ENCODE results near the gene SDF2.

GRCh38 chr17:28700830-28701492 lies 39.3 kb upstream of the SDF2 start:
- no peak for TF ChIP-seq CTCF (IDR thresholded peaks at IDR 0.05)
- TF ChIP-seq POLR2A (IDR thresholded peaks at IDR 0.05): no peak

Data from esophagus squamous epithelium (tissue), 4 donors.